ENCODE results near the gene CDS1.

DNA sequence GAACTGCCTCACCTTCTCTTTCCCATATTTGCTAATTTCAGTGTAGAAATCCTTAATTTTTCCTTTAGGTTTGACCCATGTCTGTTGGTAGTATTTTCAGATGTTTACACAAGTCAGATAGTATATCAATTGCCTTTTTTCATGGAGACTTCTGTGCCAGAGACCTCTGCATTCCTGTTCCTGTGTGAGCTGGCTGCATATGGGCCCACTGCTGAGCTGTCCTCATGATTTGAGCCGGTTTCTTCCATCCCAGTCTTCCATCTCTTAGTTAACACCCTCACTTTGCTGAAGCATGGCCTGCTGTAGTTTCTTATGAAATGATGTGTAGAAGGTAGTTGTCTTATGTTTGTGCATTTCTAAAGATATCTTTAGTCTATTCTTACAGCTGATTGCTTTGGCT lies 40.0 kb downstream of the CDS1 start:
- no peak for TF ChIP-seq POLR2A (IDR thresholded peaks at IDR 0.05)
- TF ChIP-seq, protein P1, sequence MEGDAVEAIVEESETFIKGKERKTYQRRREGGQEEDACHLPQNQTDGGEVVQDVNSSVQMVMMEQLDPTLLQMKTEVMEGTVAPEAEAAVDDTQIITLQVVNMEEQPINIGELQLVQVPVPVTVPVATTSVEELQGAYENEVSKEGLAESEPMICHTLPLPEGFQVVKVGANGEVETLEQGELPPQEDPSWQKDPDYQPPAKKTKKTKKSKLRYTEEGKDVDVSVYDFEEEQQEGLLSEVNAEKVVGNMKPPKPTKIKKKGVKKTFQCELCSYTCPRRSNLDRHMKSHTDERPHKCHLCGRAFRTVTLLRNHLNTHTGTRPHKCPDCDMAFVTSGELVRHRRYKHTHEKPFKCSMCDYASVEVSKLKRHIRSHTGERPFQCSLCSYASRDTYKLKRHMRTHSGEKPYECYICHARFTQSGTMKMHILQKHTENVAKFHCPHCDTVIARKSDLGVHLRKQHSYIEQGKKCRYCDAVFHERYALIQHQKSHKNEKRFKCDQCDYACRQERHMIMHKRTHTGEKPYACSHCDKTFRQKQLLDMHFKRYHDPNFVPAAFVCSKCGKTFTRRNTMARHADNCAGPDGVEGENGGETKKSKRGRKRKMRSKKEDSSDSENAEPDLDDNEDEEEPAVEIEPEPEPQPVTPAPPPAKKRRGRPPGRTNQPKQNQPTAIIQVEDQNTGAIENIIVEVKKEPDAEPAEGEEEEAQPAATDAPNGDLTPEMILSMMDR (IDR thresholded peaks at IDR 0.05 in 4 of 5, conservative IDR thresholded peaks at IDR 0.05 in 1 of 5), result no peak
